ENCODE results near the gene CEP104. TPM values are rescaled to one million over a fixed set of nuclear protein-coding genes. Genes with fewer than 3 reads are reported as not detected.

Gene CEP104
- total RNA-seq, 1 experiment from 2014 or later, result 44.1 TPM

GRCh38 chr1:3789421-3790300, 67.3 kb downstream of the CEP104 start:
- ChIA-PET POLR2A (no interaction called here), CTCF (no interaction called here), RAD21 (ENCODE audit: low non-redundant PET in 1 of 2, low total read pairs in 2 of 2, uncharacterized antibody in 2 of 2, unreplicated experiment in 2 of 2) (no interaction called here)
- Histone ChIP-seq H3K4me1 (ENCODE audit: control insufficient read depth in 1 of 2, insufficient read depth in 2 of 2, low read length in 2 of 2) (peaks cover 6 to 14% of the 10 kb centered on the region in 2 experiments; a peak in 2 of 4 replicates), H4K20me1 (ENCODE audit: insufficient read depth) (no peaks in the 10 kb centered on the region), H3K27ac (ENCODE audit: low read depth, low read length) (no peak overlapping the region), H3K4me3 (replicated peaks in 1 of 2; ENCODE audit: low read depth in 1 of 2, low read length in 2 of 2) (no peak overlapping the region), H2AFZ (ENCODE audit: low read depth, low read length, poor library complexity, severe bottlenecking) (no peak overlapping the region), H3K4me2 (ENCODE audit: low read length) (no peak overlapping the region), H3K9ac (ENCODE audit: low read length) (no peak overlapping the region), H3K79me2 (ENCODE audit: insufficient read depth, low read length) (peaks cover 68% of the 10 kb centered on the region), H3K36me3 (ENCODE audit: control insufficient read depth in 1 of 2, insufficient read depth in 2 of 2, low read length in 2 of 2) (peaks cover 4 to 19% of the 10 kb centered on the region in 2 experiments), H3K27me3 (ENCODE audit: insufficient read depth, low read length) (no peaks in the 10 kb centered on the region), H3K9me3 (ENCODE audit: control insufficient read depth in 1 of 2, insufficient read depth in 1 of 2, low read depth in 1 of 2, low read length in 2 of 2) (no peaks in the 10 kb centered on the region), H3K9me2 (ENCODE audit: insufficient read depth) (no peaks in the 10 kb centered on the region)
- BruUV-seq (replicated peaks), result no TSS peak
- TF ChIP-seq MAX (IDR thresholded peaks at IDR 0.05), result no peak
- TF ChIP-seq YY1 (IDR thresholded peaks at IDR 0.05; ENCODE audit: extremely low read depth, insufficient replicate concordance, low read depth, low read length), result no peak
- no peak for TF ChIP-seq EZH2phosphoT487 (IDR thresholded peaks at IDR 0.05; ENCODE audit: borderline replicate concordance)
- TF ChIP-seq CTCF (IDR thresholded peaks at IDR 0.05 in 2 of 3, conservative IDR thresholded peaks at IDR 0.05 in 1 of 3; ENCODE audit: borderline replicate concordance in 1 of 3, insufficient read depth in 1 of 3, low read depth in 2 of 3, low read length in 2 of 3), result no peak
- DNase-seq (ENCODE audit: low read depth, low spot score), result no peak
- no peak for ATAC-seq
- intact Hi-C loops (cut with micrococcal nuclease), result no loop called here

Measured in HCT116 (cell line).